ENCODE measurements around the gene TNRC6B. TPM values are rescaled to one million over a fixed set of nuclear protein-coding genes. Genes with fewer than 3 reads are reported as not detected.

The TNRC6B gene
- polyA plus RNA-seq, 1 donor (not counting 4 experiments of a cell fraction or from before 2014, with no cell fraction given), result 5.6 TPM

- H2AFZ ChIP-seq (ENCODE audit: control insufficient read depth, low read length), result no peak overlapping the region
- H3K9ac ChIP-seq (ENCODE audit: control insufficient read depth, extremely low read depth, insufficient read depth, low read length), result no peak overlapping the region
- TF ChIP-seq CTCF (optimal IDR thresholded peaks at IDR 0.05 in 1 of 3, IDR thresholded peaks at IDR 0.05 in 1 of 3, conservative IDR thresholded peaks at IDR 0.05 in 1 of 3; ENCODE audit: extremely low read depth in 1 of 3, insufficient read depth in 2 of 3, low read length in 3 of 3) (no peak), EZH2 (IDR thresholded peaks at IDR 0.05; ENCODE audit: low read length) (no peak)
- H3K36me3 ChIP-seq (ENCODE audit: control insufficient read depth in 2 of 2, extremely low read depth in 1 of 2, insufficient read depth in 2 of 2, low read length in 2 of 2), result peaks cover 15 to 19% of the 10 kb centered on the region in 2 experiments
- FAIRE-seq (no peak), DNase-seq (ENCODE audit: low read depth, low spot score) (no peak)
- dilution Hi-C loops (cut with MboI; ENCODE audit: extremely low pct_ligation_motif_present, low sequenced_read_pairs), result no loop called here
- no peak overlapping the region for H3K4me3 ChIP-seq (ENCODE audit: control insufficient read depth in 2 of 3, extremely low read depth in 1 of 3, insufficient read depth in 2 of 3, low read depth in 1 of 3, low read length in 3 of 3)
- H3K9me1 ChIP-seq (ENCODE audit: control insufficient read depth, extremely low read depth, insufficient read depth, low read length), result no peaks in the 10 kb centered on the region
- H3K9me3 ChIP-seq (ENCODE audit: control insufficient read depth, low read depth, low read length), result no peaks in the 10 kb centered on the region
- H3K27ac ChIP-seq (ENCODE audit: control insufficient read depth, insufficient read depth, low read length), result no peak overlapping the region
- H4K20me1 ChIP-seq (ENCODE audit: control insufficient read depth, extremely low read depth, insufficient read depth, low read length), result no peaks in the 10 kb centered on the region
- peaks cover 7% of the 10 kb centered on the region for H3K4me1 ChIP-seq (ENCODE audit: control insufficient read depth, extremely low read depth, insufficient read depth, low read length)
- no peaks in the 10 kb centered on the region for H3K27me3 ChIP-seq (ENCODE audit: control insufficient read depth, extremely low read depth, insufficient read depth, low read length)
- no peaks in the 10 kb centered on the region for H3K79me2 ChIP-seq (ENCODE audit: control insufficient read depth, insufficient read depth, low read length)
- H3K4me2 ChIP-seq (ENCODE audit: control insufficient read depth, extremely low read depth, insufficient read depth, low read depth, low read length), result no peak overlapping the region
Observed at GRCh38 chr22:40285513-40285912, 107.8 kb downstream of the TNRC6B start.

DNA sequence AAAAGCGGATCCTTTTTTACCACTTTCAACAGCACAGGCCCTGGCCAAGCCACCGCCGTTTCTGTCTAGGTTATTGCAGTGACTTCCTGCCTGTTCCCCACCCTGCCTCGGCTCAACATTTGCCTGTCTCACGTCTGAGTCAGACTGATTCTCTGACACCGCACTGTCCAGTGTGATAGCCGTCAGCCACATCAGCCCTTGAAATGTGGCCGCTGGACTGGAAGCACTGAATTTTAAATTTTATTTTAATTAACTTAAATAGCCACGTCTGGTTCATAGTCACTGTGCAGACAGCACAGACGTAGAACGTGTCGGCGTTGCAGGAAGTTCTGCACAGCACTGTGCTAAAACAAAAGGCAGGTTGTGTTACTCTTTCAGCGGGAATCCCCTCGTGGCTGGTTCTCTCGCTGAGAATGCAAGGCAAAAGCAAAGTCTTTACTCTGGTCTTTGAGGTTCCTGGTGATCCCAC is 112.3 kb downstream of the TNRC6B start:
- Histone ChIP-seq H3K9ac (ENCODE audit: control insufficient read depth, extremely low read depth, insufficient read depth, low read length) (no peak overlapping the region), H3K4me3 (ENCODE audit: control insufficient read depth in 2 of 3, extremely low read depth in 1 of 3, insufficient read depth in 2 of 3, low read depth in 1 of 3, low read length in 3 of 3) (no peak overlapping the region), H3K27me3 (ENCODE audit: control insufficient read depth, extremely low read depth, insufficient read depth, low read length) (no peaks in the 10 kb centered on the region), H3K9me3 (ENCODE audit: control insufficient read depth, low read depth, low read length) (no peaks in the 10 kb centered on the region), H3K27ac (ENCODE audit: control insufficient read depth, insufficient read depth, low read length) (no peak overlapping the region), H2AFZ (ENCODE audit: control insufficient read depth, low read length) (no peak overlapping the region), H4K20me1 (ENCODE audit: control insufficient read depth, extremely low read depth, insufficient read depth, low read length) (no peaks in the 10 kb centered on the region), H3K4me2 (ENCODE audit: control insufficient read depth, extremely low read depth, insufficient read depth, low read depth, low read length) (no peak overlapping the region), H3K4me1 (ENCODE audit: control insufficient read depth, extremely low read depth, insufficient read depth, low read length) (no peaks in the 10 kb centered on the region), H3K79me2 (ENCODE audit: control insufficient read depth, insufficient read depth, low read length) (no peaks in the 10 kb centered on the region), H3K36me3 (ENCODE audit: control insufficient read depth in 2 of 2, extremely low read depth in 1 of 2, insufficient read depth in 2 of 2, low read length in 2 of 2) (peaks cover 13 to 19% of the 10 kb centered on the region in 2 experiments), H3K9me1 (ENCODE audit: control insufficient read depth, extremely low read depth, insufficient read depth, low read length) (no peaks in the 10 kb centered on the region)
- TF ChIP-seq CTCF (optimal IDR thresholded peaks at IDR 0.05 in 1 of 3, IDR thresholded peaks at IDR 0.05 in 1 of 3, conservative IDR thresholded peaks at IDR 0.05 in 1 of 3; ENCODE audit: extremely low read depth in 1 of 3, insufficient read depth in 2 of 3, low read length in 3 of 3) (no peak), EZH2 (IDR thresholded peaks at IDR 0.05; ENCODE audit: low read length) (no peak)
- dilution Hi-C loops (cut with MboI; ENCODE audit: extremely low pct_ligation_motif_present, low sequenced_read_pairs), result no loop called here
- DNase-seq (ENCODE audit: low read depth, low spot score) (no peak), FAIRE-seq (no peak)

Data from keratinocyte (primary cell).